ENCODE measurements around the gene MRPL55.

DNA sequence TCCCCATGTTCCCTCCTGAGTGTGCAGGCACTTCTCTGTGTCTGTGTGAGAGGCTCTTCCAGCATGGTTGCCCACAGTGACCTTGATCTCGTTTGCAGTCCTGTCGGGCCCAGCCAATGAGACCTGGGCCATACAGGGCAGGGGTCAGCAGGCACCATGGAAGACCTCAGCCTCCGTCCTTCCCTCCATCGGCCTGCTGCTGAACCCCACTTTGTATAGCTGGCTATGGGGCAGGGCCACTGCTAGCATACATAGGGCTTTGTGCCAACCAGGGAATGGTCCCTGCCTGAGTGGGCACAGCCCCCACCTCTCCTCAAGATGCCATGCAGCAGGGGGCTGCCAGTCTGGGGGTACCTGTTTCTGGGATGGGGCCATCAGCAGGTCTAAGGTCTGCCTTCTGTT, 9.8 kb downstream of the MRPL55 start:
- TF ChIP-seq EZH2 (IDR thresholded peaks at IDR 0.05) (no peak), CTCF (IDR thresholded peaks at IDR 0.05) (no peak), EZH2phosphoT487 (IDR thresholded peaks at IDR 0.05) (no peak)
